Activated naive CD4-positive, alpha-beta T cell treated with anti-CD3 and anti-CD28 coated beads for 36 hours (primary cell): ENCODE measurements around the gene TAF1. TPM values are rescaled to one million over a fixed set of nuclear protein-coding genes. Genes with fewer than 3 reads are reported as not detected.
"Not testable (repeated sequence)": the region's sequence is repeated elsewhere in the genome, so short reads cannot be mapped to it uniquely, and the experiment has no call there.

ENCODE experiments used
- CTCF ChIA-PET: fragments of 350-600 bp; sonication (Branson Sonifier 250); formaldehyde crosslinking; loops from one replicate; lab custom pipeline; 2021; ENCODE audit warnings: antibody characterized with exemption; lab: Charles Lee
- DNase-seq: peaks from one replicate; pipeline ENCODE4 v3.0.0-alpha.2; 2020
- H3K27ac Mint-ChIP-seq: one replicate; pipeline ENCODE4 v1.8.0; 2021; ENCODE audit warnings: mild to moderate bottlenecking, mixed read lengths
- H3K27me3 Mint-ChIP-seq: one replicate; pipeline ENCODE4 v1.8.0; 2021; ENCODE audit warnings: low read depth, mixed read lengths
- H3K36me3 Mint-ChIP-seq: one replicate; pipeline ENCODE4 v1.8.0; 2021; ENCODE audit warnings: low read depth, mixed read lengths
- H3K4me1 Mint-ChIP-seq: one replicate; pipeline ENCODE4 v1.8.0; 2021; ENCODE audit warnings: low read depth, mixed read lengths
- H3K4me3 Mint-ChIP-seq: one replicate; pipeline ENCODE4 v1.8.0; 2021; ENCODE audit warnings: mild to moderate bottlenecking, moderate library complexity, mixed read lengths
- H3K9me3 Mint-ChIP-seq: one replicate; pipeline ENCODE4 v1.8.0; 2021; ENCODE audit warnings: mixed read lengths
- intact Hi-C: fragments of 100-400 bp; cut with micrococcal nuclease; formaldehyde crosslinking; loops from one replicate; pipeline ENCODE4 v1.15.1; 2023
- total RNA-seq, 2 experiments: library from RNA; stranded (reverse); gene quantifications; one replicate each; pipeline ENCODE4 v1.2.3, GENCODE V29; 2021

Gene TAF1
- total RNA-seq, 2 experiments from 2014 or later, result 24.0 to 27.2 TPM

- H3K9me3 Mint-ChIP-seq, H3K27me3 Mint-ChIP-seq, DNase-seq, CTCF ChIA-PET, H3K27ac Mint-ChIP-seq, intact Hi-C loops, H3K4me1 Mint-ChIP-seq, H3K4me3 Mint-ChIP-seq: not testable (repeated sequence)
- H3K36me3 Mint-ChIP-seq, result peaks cover 25% of the 10 kb centered on the region
Measured at GRCh38 chrX:71441809-71442208, 75.7 kb downstream of the TAF1 start.

GRCh38 chrX:71450433-71451106 is 84.4 kb downstream of the TAF1 start:
- no peak overlapping the region for H3K4me3 Mint-ChIP-seq
- H3K4me1 Mint-ChIP-seq, result no peaks in the 10 kb centered on the region
- no peak overlapping the region for H3K27ac Mint-ChIP-seq
- H3K9me3 Mint-ChIP-seq, result no peaks in the 10 kb centered on the region
- intact Hi-C loops, result no loop called here
- H3K36me3 Mint-ChIP-seq, result peaks cover 3% of the 10 kb centered on the region
- no peaks in the 10 kb centered on the region for H3K27me3 Mint-ChIP-seq
- CTCF ChIA-PET, result no interaction called here
- DNase-seq, result no peak

DNA sequence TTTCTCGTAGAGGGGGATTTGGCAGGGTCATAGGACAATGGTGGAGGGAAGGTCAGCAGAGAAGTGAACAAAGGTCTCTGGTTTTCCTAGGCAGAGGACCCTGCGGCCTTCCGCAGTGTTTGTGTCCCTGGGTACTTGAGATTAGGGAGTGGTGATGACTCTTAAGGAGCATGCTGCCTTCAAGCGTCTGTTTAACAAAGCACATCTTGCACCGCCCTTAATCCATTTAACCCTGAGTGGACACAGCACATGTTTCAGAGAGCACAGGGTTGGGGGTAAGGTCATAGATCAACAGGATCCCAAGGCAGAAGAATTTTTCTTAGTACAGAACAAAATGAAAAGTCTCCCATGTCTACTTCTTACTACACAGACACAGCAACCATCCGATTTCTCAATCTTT is 85.4 kb downstream of the TAF1 start:
- DNase-seq, intact Hi-C loops, H3K4me1 Mint-ChIP-seq, H3K9me3 Mint-ChIP-seq, H3K4me3 Mint-ChIP-seq, H3K27ac Mint-ChIP-seq, H3K36me3 Mint-ChIP-seq, CTCF ChIA-PET, H3K27me3 Mint-ChIP-seq: not testable (repeated sequence)

DNA sequence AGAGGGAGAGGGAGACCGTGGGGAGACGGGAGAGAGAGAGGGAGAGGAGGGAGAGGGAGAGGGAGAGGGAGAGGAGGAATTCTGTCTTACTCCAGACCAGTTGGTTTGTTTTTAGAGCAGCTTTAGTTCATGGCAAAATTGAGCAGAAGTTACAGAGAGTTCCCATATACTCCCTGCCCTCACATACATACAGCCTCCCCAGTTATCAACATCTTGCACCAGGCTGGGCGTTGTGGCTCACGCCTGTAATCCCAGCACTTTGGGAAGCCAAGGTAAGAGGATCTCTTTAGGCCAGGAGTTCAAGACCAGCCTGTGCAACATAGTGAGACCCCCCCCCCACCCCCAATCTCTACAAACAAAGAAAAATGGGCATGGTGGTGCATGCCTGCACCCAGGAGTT is 86.9 kb downstream of the TAF1 start:
- Mint-ChIP-seq H3K4me3 (no peak overlapping the region), H3K27ac (no peak overlapping the region), H3K9me3 (no peaks in the 10 kb centered on the region), H3K4me1 (no peaks in the 10 kb centered on the region), H3K36me3 (peaks cover 4% of the 10 kb centered on the region), H3K27me3 (no peaks in the 10 kb centered on the region)
- DNase-seq, result no peak
- intact Hi-C loops, result no loop called here
- CTCF ChIA-PET, result no interaction called here

GRCh38 chrX:71454222-71454621 is 88.1 kb downstream of the TAF1 start:
- DNase-seq, result no peak
- intact Hi-C loops, result no loop called here
- H3K4me3 Mint-ChIP-seq, result no peak overlapping the region
- no peaks in the 10 kb centered on the region for H3K27me3 Mint-ChIP-seq
- no peaks in the 10 kb centered on the region for H3K9me3 Mint-ChIP-seq
- no peak overlapping the region for H3K27ac Mint-ChIP-seq
- H3K4me1 Mint-ChIP-seq, result no peaks in the 10 kb centered on the region
- CTCF ChIA-PET, result no interaction called here
- H3K36me3 Mint-ChIP-seq, result peaks cover 8% of the 10 kb centered on the region

DNA sequence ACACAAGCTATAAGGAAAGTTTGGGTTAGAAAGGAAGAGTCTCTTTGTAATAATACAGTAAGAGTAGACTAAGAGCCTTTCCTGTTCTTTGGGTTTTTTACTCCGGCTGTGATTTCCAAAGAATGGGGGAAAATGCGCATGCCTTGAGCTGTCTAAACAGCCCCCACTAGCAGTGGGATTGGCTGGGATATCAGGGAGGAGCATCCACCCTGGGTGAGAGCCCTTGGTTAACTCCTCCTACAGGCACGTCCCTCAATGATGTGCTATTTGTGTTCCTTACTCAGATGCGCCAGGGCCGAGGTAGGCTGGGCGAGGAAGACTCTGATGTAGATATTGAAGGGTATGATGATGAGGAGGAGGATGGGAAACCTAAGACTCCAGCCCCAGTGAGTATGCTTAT is 92.7 kb downstream of the TAF1 start:
- Mint-ChIP-seq H3K9me3 (no peaks in the 10 kb centered on the region), H3K27ac (no peak overlapping the region), H3K4me3 (no peak overlapping the region), H3K36me3 (peaks cover 30% of the 10 kb centered on the region), H3K27me3 (no peaks in the 10 kb centered on the region), H3K4me1 (no peaks in the 10 kb centered on the region)
- no peak for DNase-seq
- CTCF ChIA-PET, result interaction anchor here (0.7 kb wide), 1 partner anchor 192 kb away, joined by 3 read pairs; no protein-coding TSS in a partner anchor
- intact Hi-C loops, result no loop called here

DNA sequence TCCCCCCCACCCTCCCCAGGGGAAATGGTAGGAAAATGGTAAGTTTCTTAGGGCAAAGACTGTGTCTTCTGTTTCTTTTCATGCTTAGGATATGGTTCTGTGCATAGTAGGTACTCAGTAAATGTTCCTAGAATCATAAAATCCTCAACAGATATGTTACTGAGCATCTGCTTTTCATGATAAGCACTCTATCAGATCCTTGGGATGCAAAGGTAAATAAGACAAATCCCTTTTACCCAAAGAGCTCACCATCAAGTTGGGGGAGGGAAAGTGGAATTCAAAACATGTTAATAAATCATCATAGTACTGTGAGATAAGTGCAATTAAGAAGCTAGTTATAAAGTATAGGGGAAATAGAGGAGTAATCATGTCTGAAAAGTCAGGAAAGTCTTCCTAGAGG is 98.8 kb downstream of the TAF1 start:
- Mint-ChIP-seq H3K27me3 (no peaks in the 10 kb centered on the region), H3K36me3 (peaks cover 24% of the 10 kb centered on the region), H3K4me3 (no peak overlapping the region), H3K27ac (no peak overlapping the region), H3K9me3 (no peaks in the 10 kb centered on the region), H3K4me1 (no peaks in the 10 kb centered on the region)
- CTCF ChIA-PET, result no interaction called here
- intact Hi-C loops, result no loop called here
- no peak for DNase-seq

DNA sequence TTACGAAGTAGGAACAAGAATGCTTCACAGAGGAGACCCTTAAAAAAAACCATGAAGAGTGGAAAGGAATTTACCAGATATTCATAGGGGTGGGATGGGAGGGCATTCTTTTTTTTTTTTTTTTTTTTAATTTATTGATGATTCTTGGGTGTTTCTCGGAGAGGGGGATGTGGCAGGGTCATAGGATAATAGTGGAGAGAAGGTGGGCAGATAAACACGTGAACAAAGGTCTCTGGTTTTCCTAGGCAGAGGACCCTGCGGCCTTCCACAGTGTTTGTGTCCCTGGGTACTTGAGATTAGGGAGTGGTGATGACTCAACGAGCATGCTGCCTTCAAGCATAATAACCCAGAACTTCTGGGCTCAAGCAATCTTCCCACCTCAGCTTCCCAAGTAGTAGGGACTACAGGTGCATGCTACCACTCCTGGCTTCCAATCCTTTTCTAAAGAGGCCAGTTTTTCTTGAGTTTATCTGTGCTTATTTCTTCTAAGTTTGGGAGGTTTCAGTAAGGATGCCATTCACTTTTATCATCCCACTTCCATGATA is 100.9 kb downstream of the TAF1 start:
- no peak overlapping the region for H3K4me3 Mint-ChIP-seq
- CTCF ChIA-PET, result no interaction called here
- no peak for DNase-seq
- no peaks in the 10 kb centered on the region for H3K27me3 Mint-ChIP-seq
- no peaks in the 10 kb centered on the region for H3K9me3 Mint-ChIP-seq
- H3K36me3 Mint-ChIP-seq, result peaks cover 11% of the 10 kb centered on the region
- no peaks in the 10 kb centered on the region for H3K4me1 Mint-ChIP-seq
- no peak overlapping the region for H3K27ac Mint-ChIP-seq
- intact Hi-C loops, result no loop called here

DNA sequence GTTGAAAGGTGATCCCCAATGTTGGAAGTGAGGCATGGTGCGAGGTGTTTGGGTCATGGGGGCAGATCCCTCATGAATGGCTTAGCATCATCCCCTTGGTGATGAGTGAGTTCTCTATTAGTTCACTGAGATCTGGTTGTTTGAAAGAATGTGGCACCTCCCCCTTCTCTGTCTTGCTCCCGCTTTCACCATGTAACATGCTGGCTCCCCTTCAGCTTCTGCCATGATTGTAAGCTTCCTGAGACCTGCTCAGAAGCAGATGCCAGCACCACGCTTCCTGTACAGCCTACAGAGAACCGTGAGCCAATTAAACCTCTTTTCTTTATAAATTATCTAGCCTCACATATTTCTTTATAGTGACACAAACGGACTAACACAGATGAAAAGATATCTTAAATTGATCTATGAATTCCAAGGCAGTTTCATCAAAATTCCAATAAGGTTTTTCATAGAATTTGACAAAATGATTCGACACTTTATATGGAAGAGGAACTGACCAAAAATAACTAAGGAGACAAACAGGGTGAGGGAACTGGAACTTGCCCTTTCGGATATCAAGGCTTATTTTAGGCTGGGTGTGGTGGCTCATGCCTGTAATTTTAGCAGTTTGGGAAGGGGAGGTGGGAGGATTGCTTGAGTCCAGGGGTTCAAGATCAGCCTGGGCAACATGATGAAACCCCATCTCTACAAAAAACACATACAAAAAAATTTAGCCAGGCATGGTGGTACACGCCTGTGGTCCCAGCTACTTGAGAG is 109.8 kb downstream of the TAF1 start:
- intact Hi-C loops, result no loop called here
- Mint-ChIP-seq H3K27ac (no peak overlapping the region), H3K9me3 (no peaks in the 10 kb centered on the region)

GRCh38 chrX:71482228-71482958 is 116.2 kb downstream of the TAF1 start:
- H3K4me3 Mint-ChIP-seq, result no peak overlapping the region
- CTCF ChIA-PET, result no interaction called here
- no peak for DNase-seq
- H3K27ac Mint-ChIP-seq, result no peak overlapping the region
- intact Hi-C loops, result no loop called here
- no peaks in the 10 kb centered on the region for H3K27me3 Mint-ChIP-seq
- H3K36me3 Mint-ChIP-seq, result peaks cover 3% of the 10 kb centered on the region
- no peaks in the 10 kb centered on the region for H3K9me3 Mint-ChIP-seq
- H3K4me1 Mint-ChIP-seq, result no peaks in the 10 kb centered on the region

More for the DNA sequence above, 109.8 kb downstream of the TAF1 start:
- no peaks in the 10 kb centered on the region for H3K36me3 Mint-ChIP-seq
- CTCF ChIA-PET, result no interaction called here
- DNase-seq, result no peak
- no peak overlapping the region for H3K4me3 Mint-ChIP-seq
- no peaks in the 10 kb centered on the region for H3K27me3 Mint-ChIP-seq
- no peaks in the 10 kb centered on the region for H3K4me1 Mint-ChIP-seq

- no peak for DNase-seq
- CTCF ChIA-PET, result no interaction called here
- H3K36me3 Mint-ChIP-seq, result peaks cover 5% of the 10 kb centered on the region
- intact Hi-C loops, result no loop called here
- H3K4me1 Mint-ChIP-seq, result peaks cover 9% of the 10 kb centered on the region
- H3K9me3 Mint-ChIP-seq, result no peaks in the 10 kb centered on the region
- H3K27ac Mint-ChIP-seq, result no peak overlapping the region
- H3K27me3 Mint-ChIP-seq, result no peaks in the 10 kb centered on the region
- no peak overlapping the region for H3K4me3 Mint-ChIP-seq
Measured at GRCh38 chrX:71487814-71488213, 121.7 kb downstream of the TAF1 start.

DNA sequence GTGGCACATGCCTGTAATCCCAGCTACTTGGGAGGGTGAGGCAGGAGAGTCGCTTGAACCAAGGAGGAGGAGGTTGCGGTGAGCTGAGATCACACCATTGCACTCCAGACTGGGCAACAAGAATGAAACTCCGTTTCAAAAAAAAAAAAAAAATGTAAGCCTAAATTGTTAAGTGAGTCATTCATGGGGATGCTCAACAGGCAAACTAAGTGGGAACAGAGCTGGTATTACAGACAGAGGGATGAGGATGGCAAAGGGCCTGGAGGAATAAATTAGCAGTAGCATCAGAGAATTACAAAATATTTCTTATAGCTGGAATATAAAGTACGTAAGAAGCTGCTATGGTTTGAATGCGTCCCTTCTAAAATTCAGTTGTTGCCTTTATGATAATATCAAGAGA is 123.4 kb downstream of the TAF1 start:
- CTCF ChIA-PET, result interaction anchor here (0.6 kb wide), 1 partner anchor 134 kb away, joined by 3 read pairs; no protein-coding TSS in a partner anchor
- intact Hi-C loops, result no loop called here
- Mint-ChIP-seq H3K9me3 (no peaks in the 10 kb centered on the region), H3K4me3 (no peak overlapping the region), H3K27ac (no peak overlapping the region), H3K36me3 (peaks cover 5% of the 10 kb centered on the region), H3K4me1 (peaks cover 13% of the 10 kb centered on the region), H3K27me3 (no peaks in the 10 kb centered on the region)
- no peak for DNase-seq
